Liver (tissue), 3 donors: ENCODE measurements around the gene ST8SIA6.

Experiments
- CTCF ChIP-seq: fragments of 150-350 bp; IDR thresholded peaks from 2 replicates; pipeline ENCODE4 v1.5.1; 2017; ENCODE audit warnings: improper control_type of control experiment, low read depth, low read length; ENCODE audit not compliant: missing input control
- EGR1 ChIP-seq, 2 donors: IDR thresholded peaks; 2 replicates each; pipeline ENCODE4 v1.6.1; 2016 to 2018; ENCODE audit warnings: antibody characterized with exemption in 2 of 2, low read depth in 2 of 2
- FOXA1 ChIP-seq: IDR thresholded peaks from 2 replicates; pipeline ENCODE4 v1.6.1; 2016; ENCODE audit warnings: antibody characterized with exemption
- GABPA ChIP-seq, 2 donors: IDR thresholded peaks in 1 of 2; conservative IDR thresholded peaks in 1 of 2; 2 replicates each; pipeline ENCODE4 v1.6.1; 2016; ENCODE audit warnings: antibody characterized with exemption in 2 of 2, mild to moderate bottlenecking in 1 of 2, moderate library complexity in 1 of 2
- HNF4G ChIP-seq: IDR thresholded peaks from 2 replicates; pipeline ENCODE4 v1.6.1; 2016; ENCODE audit warnings: antibody characterized with exemption
- RAD21 ChIP-seq, 2 donors: IDR thresholded peaks; 2 replicates each; pipeline ENCODE4 v1.6.1; 2016; ENCODE audit warnings: antibody characterized with exemption in 2 of 2, mild to moderate bottlenecking in 2 of 2
- SP1 ChIP-seq: IDR thresholded peaks from 2 replicates; pipeline ENCODE4 v1.6.1; 2018; ENCODE audit warnings: antibody characterized with exemption, mild to moderate bottlenecking
- TAF1 ChIP-seq: conservative IDR thresholded peaks from 2 replicates; pipeline ENCODE4 v1.6.1; 2016; ENCODE audit warnings: antibody characterized with exemption, mild to moderate bottlenecking
- YY1 ChIP-seq: IDR thresholded peaks from 2 replicates; pipeline ENCODE4 v1.6.1; 2016; ENCODE audit warnings: antibody characterized with exemption, mild to moderate bottlenecking
- ZBTB33 ChIP-seq: IDR thresholded peaks from 2 replicates; pipeline ENCODE4 v1.6.1; 2016; ENCODE audit warnings: antibody characterized with exemption
- TF ChIP-seq, protein P1 (sequence below): IDR thresholded peaks from 2 replicates; pipeline ENCODE4 v1.6.1; 2016; ENCODE audit warnings: antibody characterized with exemption
- TF ChIP-seq, protein P2 (sequence below): IDR thresholded peaks from 2 replicates; pipeline ENCODE4 v1.6.1; 2016; ENCODE audit warnings: antibody characterized with exemption, mild to moderate bottlenecking
- TF ChIP-seq, protein P3 (sequence below): IDR thresholded peaks from 2 replicates; pipeline ENCODE4 v1.6.1; 2016; ENCODE audit warnings: antibody characterized with exemption
- donor health status: healthy.
- donor health status: healthy.

DNA sequence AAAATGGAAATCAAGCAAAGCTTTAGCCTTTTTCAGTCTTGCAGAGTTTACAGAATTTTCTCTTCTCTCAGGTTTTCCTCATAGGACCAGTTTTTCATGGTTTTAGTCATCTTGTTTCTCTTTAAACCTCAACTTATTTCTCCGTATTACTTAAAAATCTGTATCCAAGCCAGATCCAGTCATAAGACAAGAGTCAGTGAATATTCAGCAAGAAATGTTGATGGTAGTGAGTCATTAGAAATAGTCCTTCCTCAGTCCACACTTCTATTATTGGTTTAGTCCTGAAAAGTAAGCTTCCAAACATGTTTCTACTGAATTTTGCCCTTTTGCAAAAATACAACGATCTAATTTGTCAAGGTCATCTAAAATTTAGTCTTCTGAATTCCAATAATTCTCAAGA, 119.3 kb downstream of the ST8SIA6 start:
- TF ChIP-seq ZBTB33 (no peak), CTCF (no peak), SP1 (no peak), GABPA (IDR thresholded peaks at IDR 0.05 in 1 of 2, conservative IDR thresholded peaks at IDR 0.05 in 1 of 2) (no peak), HNF4G (no peak), TAF1 (no peak), EGR1 (IDR thresholded peaks at IDR 0.05; ENCODE audit: low read depth in 2 of 2) (no peak), YY1 (no peak), FOXA1 (no peak), RAD21 (IDR thresholded peaks at IDR 0.05) (no peak)
- TF ChIP-seq, protein P1, sequence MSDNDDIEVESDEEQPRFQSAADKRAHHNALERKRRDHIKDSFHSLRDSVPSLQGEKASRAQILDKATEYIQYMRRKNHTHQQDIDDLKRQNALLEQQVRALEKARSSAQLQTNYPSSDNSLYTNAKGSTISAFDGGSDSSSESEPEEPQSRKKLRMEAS, result no peak
- TF ChIP-seq, protein P2, sequence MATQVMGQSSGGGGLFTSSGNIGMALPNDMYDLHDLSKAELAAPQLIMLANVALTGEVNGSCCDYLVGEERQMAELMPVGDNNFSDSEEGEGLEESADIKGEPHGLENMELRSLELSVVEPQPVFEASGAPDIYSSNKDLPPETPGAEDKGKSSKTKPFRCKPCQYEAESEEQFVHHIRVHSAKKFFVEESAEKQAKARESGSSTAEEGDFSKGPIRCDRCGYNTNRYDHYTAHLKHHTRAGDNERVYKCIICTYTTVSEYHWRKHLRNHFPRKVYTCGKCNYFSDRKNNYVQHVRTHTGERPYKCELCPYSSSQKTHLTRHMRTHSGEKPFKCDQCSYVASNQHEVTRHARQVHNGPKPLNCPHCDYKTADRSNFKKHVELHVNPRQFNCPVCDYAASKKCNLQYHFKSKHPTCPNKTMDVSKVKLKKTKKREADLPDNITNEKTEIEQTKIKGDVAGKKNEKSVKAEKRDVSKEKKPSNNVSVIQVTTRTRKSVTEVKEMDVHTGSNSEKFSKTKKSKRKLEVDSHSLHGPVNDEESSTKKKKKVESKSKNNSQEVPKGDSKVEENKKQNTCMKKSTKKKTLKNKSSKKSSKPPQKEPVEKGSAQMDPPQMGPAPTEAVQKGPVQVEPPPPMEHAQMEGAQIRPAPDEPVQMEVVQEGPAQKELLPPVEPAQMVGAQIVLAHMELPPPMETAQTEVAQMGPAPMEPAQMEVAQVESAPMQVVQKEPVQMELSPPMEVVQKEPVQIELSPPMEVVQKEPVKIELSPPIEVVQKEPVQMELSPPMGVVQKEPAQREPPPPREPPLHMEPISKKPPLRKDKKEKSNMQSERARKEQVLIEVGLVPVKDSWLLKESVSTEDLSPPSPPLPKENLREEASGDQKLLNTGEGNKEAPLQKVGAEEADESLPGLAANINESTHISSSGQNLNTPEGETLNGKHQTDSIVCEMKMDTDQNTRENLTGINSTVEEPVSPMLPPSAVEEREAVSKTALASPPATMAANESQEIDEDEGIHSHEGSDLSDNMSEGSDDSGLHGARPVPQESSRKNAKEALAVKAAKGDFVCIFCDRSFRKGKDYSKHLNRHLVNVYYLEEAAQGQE, result no peak
- TF ChIP-seq, protein P3, sequence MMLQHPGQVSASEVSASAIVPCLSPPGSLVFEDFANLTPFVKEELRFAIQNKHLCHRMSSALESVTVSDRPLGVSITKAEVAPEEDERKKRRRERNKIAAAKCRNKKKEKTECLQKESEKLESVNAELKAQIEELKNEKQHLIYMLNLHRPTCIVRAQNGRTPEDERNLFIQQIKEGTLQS, result no peak
